IMR-90 (cell line): ENCODE results near the gene WDR46. TPM values are rescaled to one million over a fixed set of nuclear protein-coding genes. Genes with fewer than 3 reads are reported as not detected.

Source experiments
- ATAC-seq: fragments of 200-7000 bp; cut with Tn5 transposase; 2 replicates; pipeline ENCODE4 v1.9.1; 2020; ENCODE audit warnings: low read depth, mild to moderate bottlenecking, moderate library complexity
- BruUV-seq: library from RNA; stranded (reverse); fragments of 400-500 nt; replicated peaks from 2 replicates; lab custom pipeline; 2021; lab: Mats Ljungman, UMichigan
- CTCF ChIA-PET: fragments of 300-600 bp; formaldehyde crosslinking; extraction: SDS; loops from one replicate; lab custom pipeline; 2021; ENCODE audit warnings: antibody characterized with exemption; lab: Yijun Ruan, JAX
- POLR2A ChIA-PET: fragments of 300-600 bp; sonication (Branson Sonifier 250); formaldehyde crosslinking; loops from one replicate; lab custom pipeline; 2022; ENCODE audit warnings: antibody characterized with exemption; ENCODE audit not compliant: unreplicated experiment; lab: Charles Lee
- DNase-seq: peaks from one replicate; pipeline ENCODE4 v3.0.0; 2013
- H2AFZ ChIP-seq: replicated peaks from 2 replicates; pipeline ENCODE3; 2013; ENCODE audit warnings: low read length, mild to moderate bottlenecking; ENCODE audit not compliant: poor library complexity
- H2AK5ac ChIP-seq: 2 replicates; pipeline ENCODE4 v1.6.1; 2013; ENCODE audit warnings: low read depth, low read length, inconsistent platforms
- H2AK9ac ChIP-seq: replicated peaks from 2 replicates; pipeline ENCODE3; 2013; ENCODE audit warnings: mild to moderate bottlenecking, low read depth, low read length, moderate library complexity; ENCODE audit not compliant: poor library complexity
- H2BK120ac ChIP-seq: 2 replicates; pipeline ENCODE4 v1.6.1; 2013; ENCODE audit warnings: low read depth, low read length, inconsistent platforms
- H2BK15ac ChIP-seq: 3 replicates; pipeline ENCODE4 v1.6.1; 2013; ENCODE audit warnings: low read depth, low read length, inconsistent platforms
- H2BK20ac ChIP-seq: 2 replicates; pipeline ENCODE4 v1.6.1; 2013; ENCODE audit warnings: low read depth, mild to moderate bottlenecking, inconsistent platforms, low read length, moderate library complexity
- H2BK5ac ChIP-seq: 2 replicates; pipeline ENCODE4 v1.6.1; 2013; ENCODE audit warnings: mild to moderate bottlenecking, low read depth, low read length, inconsistent platforms; ENCODE audit not compliant: poor library complexity, severe bottlenecking
- H3K14ac ChIP-seq: replicated peaks from 2 replicates; pipeline ENCODE4 v1.6.1; 2013; ENCODE audit warnings: low read depth, low read length, inconsistent platforms
- H3K18ac ChIP-seq: 2 replicates; pipeline ENCODE4 v1.6.1; 2013; ENCODE audit warnings: low read depth, low read length, control low read depth
- H3K23ac ChIP-seq: 2 replicates; pipeline ENCODE4 v1.6.1; 2013; ENCODE audit warnings: low read depth, low read length, inconsistent platforms
- H3K27ac ChIP-seq: 2 replicates; pipeline ENCODE4 v1.5.1; 2013; ENCODE audit warnings: mild to moderate bottlenecking, control low read depth, low read length; ENCODE audit not compliant: insufficient read depth
- H3K27me3 ChIP-seq: 2 replicates; pipeline ENCODE4 v1.6.1; 2013; ENCODE audit warnings: low read length; ENCODE audit not compliant: control insufficient read depth, insufficient read depth
- H3K36me3 ChIP-seq: 2 replicates; pipeline ENCODE4 v1.6.1; 2013; ENCODE audit warnings: low read length, mixed read lengths; ENCODE audit not compliant: control insufficient read depth, insufficient read depth
- H3K4ac ChIP-seq: 2 replicates; pipeline ENCODE4 v1.6.1; 2013; ENCODE audit warnings: low read depth, low read length, inconsistent platforms
- H3K4me1 ChIP-seq: 2 replicates; pipeline ENCODE4 v1.6.1; 2013; ENCODE audit warnings: low read length, mixed read lengths; ENCODE audit not compliant: control insufficient read depth, insufficient read depth
- H3K4me2 ChIP-seq: 2 replicates; pipeline ENCODE4 v1.6.1; 2013; ENCODE audit warnings: low read depth, mild to moderate bottlenecking, control low read depth, low read length, moderate library complexity
- H3K4me3 ChIP-seq: 2 replicates; pipeline ENCODE4 v1.5.1; 2013; ENCODE audit warnings: low read depth, mild to moderate bottlenecking, control low read depth, low read length, moderate library complexity; ENCODE audit not compliant: insufficient read depth
- H3K56ac ChIP-seq: 2 replicates; pipeline ENCODE4 v1.6.1; 2013; ENCODE audit warnings: low read length, inconsistent platforms; ENCODE audit not compliant: insufficient read depth; ENCODE audit errors: extremely low read depth
- H3K79me1 ChIP-seq, 2 experiments: 2 replicates each; pipeline ENCODE4 v1.6.1; 2013; ENCODE audit warnings: low read length in 2 of 2, inconsistent platforms in 1 of 2, low read depth in 1 of 2
- H3K9ac ChIP-seq: 2 replicates; pipeline ENCODE4 v1.6.1; 2013; ENCODE audit warnings: low read depth, low read length, control low read depth
- H3K9me1 ChIP-seq: 2 replicates; pipeline ENCODE4 v1.6.1; 2013; ENCODE audit warnings: low read length, inconsistent platforms; ENCODE audit not compliant: insufficient read depth
- H3K9me3 ChIP-seq: 2 replicates; pipeline ENCODE4 v1.6.1; 2013; ENCODE audit warnings: low read length; ENCODE audit not compliant: control insufficient read depth, insufficient read depth
- H4K20me1 ChIP-seq: 2 replicates; pipeline ENCODE4 v1.6.1; 2013; ENCODE audit warnings: low read length, inconsistent platforms; ENCODE audit not compliant: insufficient read depth
- H4K5ac ChIP-seq: 2 replicates; pipeline ENCODE4 v1.6.1; 2013; ENCODE audit warnings: mild to moderate bottlenecking, low read depth, low read length, control low read depth
- H4K8ac ChIP-seq, 2 experiments: 2 replicates each; pipeline ENCODE4 v1.6.1; 2013; ENCODE audit warnings: low read depth in 2 of 2, low read length in 2 of 2, control low read depth in 1 of 2, inconsistent platforms in 1 of 2
- H4K91ac ChIP-seq: 2 replicates; pipeline ENCODE4 v1.6.1; 2013; ENCODE audit warnings: low read depth, low read length, inconsistent platforms; ENCODE audit not compliant: insufficient read depth
- MAFK ChIP-seq: IDR thresholded peaks from 2 replicates; pipeline ENCODE4 v1.6.1; 2012; ENCODE audit warnings: low read depth, low read length, improper control_type of control experiment
- MAZ ChIP-seq: IDR thresholded peaks from 2 replicates; pipeline ENCODE4 v1.6.1; 2012; ENCODE audit warnings: low read depth, mild to moderate bottlenecking, low read length, improper control_type of control experiment, moderate library complexity, borderline replicate concordance
- WGBS, 2 experiments: methylation state at CpG; one replicate each; pipeline versions ENCODE4 v1.1.5 to v1.1.7; 2013; ENCODE audit warnings: missing lambda C conversion rate in 2 of 2; ENCODE audit not compliant: insufficient read length in 1 of 2; ENCODE audit errors: extremely low coverage in 2 of 2; 5-methylcytosine and 5-hydroxymethylcytosine counted together
- dilution Hi-C: fragments of 300-500 bp; cut with HindIII; formaldehyde crosslinking; loops from one replicate; pipeline ENCODE4 v1.14.3; 2018; ENCODE audit warnings: low sequenced_read_pairs; ENCODE audit not compliant: unreplicated experiment
- in situ Hi-C: fragments of 300-500 bp; cut with MboI; formaldehyde crosslinking; loops from 3 replicates; pipeline ENCODE4 v1.14.3; 2019; ENCODE audit warnings: low sequenced_read_pairs, inconsistent platforms, mixed read lengths
- intact Hi-C: fragments of 100-400 bp; cut with micrococcal nuclease; formaldehyde crosslinking; loops from 2 replicates; pipeline ENCODE4 v1.10.0; 2022
- polyA plus RNA-seq, 3 experiments: library from polyadenylated mRNA; depleted of rRNA; stranded (reverse); fragments of >200 nt; gene quantifications; 2 replicates each; pipeline ENCODE4 v1.2.3, GENCODE V29; 2012; ENCODE audit warnings: low replicate concordance in 1 of 3
- total RNA-seq: library from RNA; depleted of rRNA; stranded (reverse); fragments of >200 nt; gene quantifications from 2 replicates; pipeline ENCODE4 v1.2.3, GENCODE V29; 2012

WDR46 gene
- total and polyA plus RNA-seq, 2 of the 4 experiments (the other 2 are of a cell fraction): 73.8 to 81.6 TPM

GRCh38 chr6:33298773-33299236, 9.8 kb upstream of the WDR46 start, which contains the start of gene RGL2:
TSS of gene RGL2 (minus strand) at chr6:33298942. CDS start at chr6:33298610, 332 bp downstream.
- no TSS peak for BruUV-seq
- no peaks in the 10 kb centered on the region for H3K27me3 ChIP-seq
- WGBS, 2 experiments: 0% methylated on average over 11 of the region's 34 CpGs; no CpG with 5 or more reads in 1 of the 2 experiments
- H2BK20ac ChIP-seq: no peak within 1 kb of the TSS
- H3K27ac ChIP-seq: peak within 1 kb of the TSS; percentile 87
- H3K18ac ChIP-seq: peak within 1 kb of the TSS; percentile 55
- peak within 1 kb of the TSS; percentile 95 for H3K4ac ChIP-seq
- intact Hi-C loops: loop anchor here (1.0 to 5.0 kb wide), 2 partner anchors 14 to 118 kb away; partner anchors contain the start of gene CUTA
- peak within 1 kb of the TSS; percentile 93 for H2AFZ ChIP-seq
- H3K56ac ChIP-seq: peak within 1 kb of the TSS; percentile 93
- H3K36me3 ChIP-seq: peaks cover 15% of the 10 kb centered on the region
- TF ChIP-seq MAFK: no peak
- 0 out of 2 replicates have a peak, but pooled peaks have one; percentile 2 for TF ChIP-seq MAZ
- H2BK5ac ChIP-seq: peak within 1 kb of the TSS; percentile 91
- H3K14ac ChIP-seq: peak within 1 kb of the TSS; percentile 96
- H3K9me1 ChIP-seq: no peaks in the 10 kb centered on the region
- H3K4me2 ChIP-seq: peak within 1 kb of the TSS; percentile 100
- no peaks in the 10 kb centered on the region for H3K4me1 ChIP-seq
- peaks cover 15 to 34% of the 10 kb centered on the region in 2 experiments; a peak in 3 of 4 replicates for H3K79me1 ChIP-seq
- H4K8ac ChIP-seq: peak within 1 kb of the TSS; percentile 46 to 87
- peak within 1 kb of the TSS; percentile 77 for H2BK120ac ChIP-seq
- ATAC-seq (peak; percentile 42), DNase-seq (peak; percentile 33)
- peak within 1 kb of the TSS; percentile 99 for H3K23ac ChIP-seq
- H4K91ac ChIP-seq: peak within 1 kb of the TSS; percentile 88
- POLR2A ChIA-PET: no interaction called here
- peaks cover 10% of the 10 kb centered on the region for H4K20me1 ChIP-seq
- peak within 1 kb of the TSS; percentile 90 for H2AK5ac ChIP-seq
- CTCF ChIA-PET: interaction anchor here (0.6 to 1.0 kb wide), 2 partner anchors 9 to 10 kb away, joined by 3 to 5 read pairs; partner anchors contain the start of genes PFDN6 and WDR46
- H2BK15ac ChIP-seq: no peak within 1 kb of the TSS
- peak within 1 kb of the TSS; percentile 50 for H4K5ac ChIP-seq
- in situ Hi-C loops: no loop called here
- dilution Hi-C loops: no loop called here
- H3K4me3 ChIP-seq: peak within 1 kb of the TSS; percentile 78
- H3K9me3 ChIP-seq: no peaks in the 10 kb centered on the region
- peak within 1 kb of the TSS; percentile 98 for H2AK9ac ChIP-seq
- H3K9ac ChIP-seq: peak within 1 kb of the TSS; percentile 91
